NCI-H1436 (cell line): ENCODE results near the gene PASD1.
"Not testable (repeated sequence)": the region's sequence is repeated elsewhere in the genome, so short reads cannot be mapped to it uniquely, and the experiment has no call there.

Experiments used
- DNase-seq: peaks from one replicate; lab custom pipeline; 2025; lab: John Stamatoyannopoulos, UW

Gene PASD1

GRCh38 chrX:151563449-151563848 lies at the start of gene PASD1:
Gene PASD1, plus strand, starts transcription at chrX:151563675. Its CDS starts 37,879 bp downstream, at chrX:151601554.
- no peak for DNase-seq

GRCh38 chrX:151515237-151515636 lies 48.2 kb upstream of the PASD1 start:
- DNase-seq: no peak

- DNase-seq: no peak
Observed at GRCh38 chrX:151516538-151517187, 46.8 kb upstream of the PASD1 start.

GRCh38 chrX:151517421-151517820 lies 46.1 kb upstream of the PASD1 start:
- DNase-seq: no peak

GRCh38 chrX:151523351-151523750 lies 40.1 kb upstream of the PASD1 start:
- DNase-seq: no peak

- DNase-seq: no peak
Observed at GRCh38 chrX:151536571-151536970, 26.9 kb upstream of the PASD1 start.

- no peak for DNase-seq
Observed at GRCh38 chrX:151537572-151537971, 25.9 kb upstream of the PASD1 start.

- no peak for DNase-seq
Observed at GRCh38 chrX:151538190-151539122, 25.0 kb upstream of the PASD1 start.

GRCh38 chrX:151543706-151544105 lies 19.8 kb upstream of the PASD1 start:
- DNase-seq: no peak

GRCh38 chrX:151546226-151546625 lies 17.2 kb upstream of the PASD1 start:
- DNase-seq: not testable (repeated sequence)

GRCh38 chrX:151551176-151551575 lies 12.3 kb upstream of the PASD1 start:
- not testable (repeated sequence) for DNase-seq

GRCh38 chrX:151552743-151553142 lies 10.7 kb upstream of the PASD1 start:
- no peak for DNase-seq

- DNase-seq: not testable (repeated sequence)
Observed at GRCh38 chrX:151555301-151555700, 8.2 kb upstream of the PASD1 start.

GRCh38 chrX:151562485-151562884 lies 990 bp upstream of the PASD1 start:
- not testable (repeated sequence) for DNase-seq

GRCh38 chrX:151563003-151563402 lies 472 bp upstream of the PASD1 start:
- DNase-seq: not testable (repeated sequence)

- no peak for DNase-seq
Observed at GRCh38 chrX:151564035-151564434, 560 bp downstream of the PASD1 start.

- not testable (repeated sequence) for DNase-seq
Observed at GRCh38 chrX:151566872-151567271, 3.4 kb downstream of the PASD1 start.

- no peak for DNase-seq
Observed at GRCh38 chrX:151570561-151570960, 7.1 kb downstream of the PASD1 start.

- not testable (repeated sequence) for DNase-seq
Observed at GRCh38 chrX:151593384-151593783, 29.9 kb downstream of the PASD1 start.

GRCh38 chrX:151596282-151596681 lies 32.8 kb downstream of the PASD1 start:
- DNase-seq: no peak

- DNase-seq: no peak
Observed at GRCh38 chrX:151604931-151605330, 41.5 kb downstream of the PASD1 start.

GRCh38 chrX:151609222-151609621 lies 45.7 kb downstream of the PASD1 start:
- DNase-seq: no peak

- no peak for DNase-seq
Observed at GRCh38 chrX:151621422-151621821, 57.9 kb downstream of the PASD1 start.
